GM18520 (cell line): ENCODE results near the gene EPHB2.
"Not testable (repeated sequence)": the region's sequence is repeated elsewhere in the genome, so short reads cannot be mapped to it uniquely, and the experiment has no call there.

Experiments
- ATAC-seq: cut with Tn5 transposase; IDR thresholded peaks from one replicate; pipeline ENCODE4 v1.9.1; 2021; ENCODE audit not compliant: unreplicated experiment

EPHB2 gene

GRCh38 chr1:22932803-22933470 lies 222.3 kb downstream of the EPHB2 start:
- no peak for ATAC-seq

- no peak for ATAC-seq
These were observed 224.8 kb downstream of the EPHB2 start for GRCh38 chr1:22935433-22935832.

- no peak for ATAC-seq
These were observed 226.0 kb downstream of the EPHB2 start for GRCh38 chr1:22936681-22937080.

- no peak for ATAC-seq
These were observed 230.6 kb downstream of the EPHB2 start for GRCh38 chr1:22941257-22941656.

GRCh38 chr1:22944346-22945055 lies 233.9 kb downstream of the EPHB2 start:
- ATAC-seq, result no peak

- ATAC-seq, result not testable (repeated sequence)
These were observed 234.5 kb downstream of the EPHB2 start for GRCh38 chr1:22945171-22945570.

- ATAC-seq, result no peak
These were observed 239.2 kb downstream of the EPHB2 start for GRCh38 chr1:22949822-22950331.

- no peak for ATAC-seq
These were observed 241.2 kb downstream of the EPHB2 start for GRCh38 chr1:22951796-22952195.

- ATAC-seq, result no peak
These were observed 242.0 kb downstream of the EPHB2 start for GRCh38 chr1:22952694-22953056.

GRCh38 chr1:22953057-22953739 lies 242.6 kb downstream of the EPHB2 start:
- ATAC-seq, result no peak

- ATAC-seq, result no peak
These were observed 243.1 kb downstream of the EPHB2 start for GRCh38 chr1:22953740-22954141.

- ATAC-seq, result no peak
These were observed 244.5 kb downstream of the EPHB2 start for GRCh38 chr1:22955146-22955545.

- ATAC-seq, result no peak
These were observed 246.4 kb downstream of the EPHB2 start for GRCh38 chr1:22957066-22957465.

GRCh38 chr1:22958556-22958955 lies 247.9 kb downstream of the EPHB2 start:
- ATAC-seq, result no peak

- no peak for ATAC-seq
These were observed 249.1 kb downstream of the EPHB2 start for GRCh38 chr1:22959545-22960360.

- no peak for ATAC-seq
These were observed 251.9 kb downstream of the EPHB2 start for GRCh38 chr1:22962558-22962957.

- ATAC-seq, result no peak
These were observed 252.5 kb downstream of the EPHB2 start for GRCh38 chr1:22963044-22963677.

- no peak for ATAC-seq
These were observed 255.7 kb downstream of the EPHB2 start for GRCh38 chr1:22966309-22966708.

GRCh38 chr1:22967833-22968232 lies 257.2 kb downstream of the EPHB2 start:
- no peak for ATAC-seq

GRCh38 chr1:22969304-22969709 lies 258.7 kb downstream of the EPHB2 start:
- ATAC-seq, result no peak

- ATAC-seq, result no peak
These were observed 259.5 kb downstream of the EPHB2 start for GRCh38 chr1:22970096-22970495.
